Body of pancreas (tissue), 4 donors: ENCODE data around the gene SLC22A23. TPM values are rescaled to one million over a fixed set of nuclear protein-coding genes. Genes with fewer than 3 reads are reported as not detected.

Experiments used
- ATAC-seq: fragments of 150-250 bp; one replicate; pipeline ENCODE4 v1.9.1; 2016
- DNase-seq, 4 donors: peaks; one replicate each; pipeline ENCODE4 v3.0.0-alpha.2; 2019
- H3K27ac ChIP-seq, 4 donors: fragments of 200-600 bp; sonication (generic); 1 replicate in 3 of 4; 2 replicates in 1 of 4; pipeline versions ENCODE4 v1.5.1 to v1.6.1; 2016 to 2019; ENCODE audit warnings: mild to moderate bottlenecking in 1 of 4, mixed read lengths in 1 of 4, moderate library complexity in 1 of 4
- H3K27me3 ChIP-seq, 2 donors: fragments of 200-600 bp; sonication (generic); one replicate each; pipeline ENCODE4 v1.6.0; 2016; ENCODE audit warnings: mild to moderate bottlenecking in 1 of 2
- H3K36me3 ChIP-seq, 2 donors: fragments of 200-600 bp; sonication (generic); replicated peaks in 1 of 2; 2 replicates each; pipeline ENCODE4 v1.5.1; 2016; ENCODE audit warnings: low read depth in 2 of 2; ENCODE audit not compliant: insufficient read depth in 1 of 2
- H3K4me1 ChIP-seq: fragments of 200-600 bp; sonication (generic); one replicate; pipeline ENCODE4 v1.6.0; 2016
- H3K4me3 ChIP-seq, 2 donors: fragments of 200-600 bp; sonication (generic); 1 replicate in 1 of 2; 2 replicates in 1 of 2; pipeline ENCODE4 v1.5.1; 2016 to 2019
- H3K9me3 ChIP-seq, 3 donors: fragments of 200-600 bp; sonication (generic); 1 replicate in 2 of 3; 2 replicates in 1 of 3; pipeline ENCODE4 v1.5.1; 2016
- CTCF ChIP-seq, 7 experiments: fragments of 450-650 bp in 4 of 7; fragments of 200-600 bp in 3 of 7; sonication (generic) in 3 of 7; IDR thresholded peaks; one replicate each; pipeline ENCODE4 v1.5.1; 2016 to 2019; ENCODE audit warnings: antibody characterized with exemption in 7 of 7
- POLR2A ChIP-seq, 3 donors: fragments of 450-650 bp; IDR thresholded peaks; one replicate each; pipeline ENCODE4 v1.6.1; 2016; ENCODE audit warnings: antibody characterized with exemption in 3 of 3, mild to moderate bottlenecking in 2 of 3
- WGBS, 2 donors: methylation state at CpG; one replicate each; pipeline ENCODE4 v1.1.5; 2017; 5-methylcytosine and 5-hydroxymethylcytosine counted together
- intact Hi-C: fragments of 100-400 bp; cut with DNase I; formaldehyde crosslinking; loops from one replicate; pipeline ENCODE4 v1.15.1; 2023
- total RNA-seq, 2 donors: library from RNA; depleted of rRNA; stranded (reverse); fragments of >200 nt; gene quantifications; one replicate each; pipeline ENCODE4 v1.1.0, GENCODE V29; 2016

The SLC22A23 gene
- total RNA-seq, 2 donors from 2014 or later, result 20.4 to 32.2 TPM

- peaks cover 0 to 4% (median 0%) of the 10 kb centered on the region in 3 donors for H3K9me3 ChIP-seq
- intact Hi-C loops, result no loop called here
- no peaks in the 10 kb centered on the region for H3K4me1 ChIP-seq
- no peak for TF ChIP-seq CTCF (IDR thresholded peaks at IDR 0.05)
- no peak for TF ChIP-seq POLR2A (IDR thresholded peaks at IDR 0.05)
- no peak overlapping the region for H3K4me3 ChIP-seq
- H3K27ac ChIP-seq, result no peak overlapping the region
- no peak for ATAC-seq
- WGBS, 2 donors, result 83 to 87% methylated on average over 11 of the region's 11 CpGs
- no peaks in the 10 kb centered on the region for H3K36me3 ChIP-seq
- no peak for DNase-seq
- no peaks in the 10 kb centered on the region for H3K27me3 ChIP-seq
These were observed 28.1 kb upstream of the SLC22A23 start for GRCh38 chr6:3484946-3485345.

GRCh38 chr6:3484192-3484591 is 27.3 kb upstream of the SLC22A23 start:
- Histone ChIP-seq H3K4me1 (no peaks in the 10 kb centered on the region), H3K9me3 (peaks cover 0 to 7% (median 0%) of the 10 kb centered on the region in 3 donors), H3K4me3 (no peak overlapping the region), H3K36me3 (no peaks in the 10 kb centered on the region), H3K27me3 (no peaks in the 10 kb centered on the region), H3K27ac (no peak overlapping the region)
- intact Hi-C loops, result no loop called here
- no peak for TF ChIP-seq POLR2A (IDR thresholded peaks at IDR 0.05)
- TF ChIP-seq CTCF (IDR thresholded peaks at IDR 0.05), result no peak
- DNase-seq (no peak), ATAC-seq (no peak)
- WGBS, 2 donors, result 88 to 90% methylated on average over 8 of the region's 8 CpGs

GRCh38 chr6:3483675-3484074 is 26.8 kb upstream of the SLC22A23 start:
- Histone ChIP-seq H3K27ac (no peak overlapping the region), H3K36me3 (no peaks in the 10 kb centered on the region), H3K27me3 (no peaks in the 10 kb centered on the region), H3K4me1 (no peaks in the 10 kb centered on the region), H3K9me3 (peaks cover 0 to 7% (median 0%) of the 10 kb centered on the region in 3 donors), H3K4me3 (no peak overlapping the region)
- ATAC-seq (no peak), DNase-seq (no peak)
- TF ChIP-seq POLR2A (IDR thresholded peaks at IDR 0.05) (no peak), CTCF (IDR thresholded peaks at IDR 0.05) (no peak)
- WGBS, 2 donors, result 82 to 95% methylated on average over 2 of the region's 2 CpGs
- intact Hi-C loops, result no loop called here

- Histone ChIP-seq H3K27ac (no peak overlapping the region), H3K27me3 (no peaks in the 10 kb centered on the region), H3K36me3 (no peaks in the 10 kb centered on the region), H3K9me3 (peaks cover 0 to 7% (median 0%) of the 10 kb centered on the region in 3 donors), H3K4me1 (no peaks in the 10 kb centered on the region), H3K4me3 (no peak overlapping the region)
- 56 to 58% methylated on average over 4 of the region's 4 CpGs for WGBS, 2 donors
- intact Hi-C loops, result no loop called here
- TF ChIP-seq POLR2A (IDR thresholded peaks at IDR 0.05) (no peak), CTCF (IDR thresholded peaks at IDR 0.05) (no peak)
- DNase-seq, result no peak
- ATAC-seq, result no peak
These were observed 26.0 kb upstream of the SLC22A23 start for GRCh38 chr6:3482869-3483268.

GRCh38 chr6:3481640-3482039 is 24.8 kb upstream of the SLC22A23 start:
- no peaks in the 10 kb centered on the region for H3K27me3 ChIP-seq
- intact Hi-C loops, result no loop called here
- no peaks in the 10 kb centered on the region for H3K4me1 ChIP-seq
- no peak overlapping the region for H3K4me3 ChIP-seq
- DNase-seq, result no peak
- ATAC-seq, result no peak
- H3K36me3 ChIP-seq, result no peaks in the 10 kb centered on the region
- TF ChIP-seq CTCF (IDR thresholded peaks at IDR 0.05) (no peak), POLR2A (IDR thresholded peaks at IDR 0.05) (no peak)
- no peak overlapping the region for H3K27ac ChIP-seq
- peaks cover 0 to 7% (median 0%) of the 10 kb centered on the region in 3 donors for H3K9me3 ChIP-seq
- WGBS, 2 donors, result 87 to 89% methylated on average over 7 of the region's 7 CpGs
